Limb (tissue), 2 donors: ENCODE measurements around the gene BMF.
"Not testable (repeated sequence)": the region's sequence is repeated elsewhere in the genome, so short reads cannot be mapped to it uniquely, and the experiment has no call there.

ENCODE experiments used
- DNase-seq, 2 donors: peaks; one replicate each; pipeline ENCODE4 v3.0.0-alpha.2; 2016; ENCODE audit errors: extremely low spot score in 2 of 2

Gene BMF

GRCh38 chr15:40108855-40109735, at the start of gene BMF:
BMF (minus strand) TSS chr15:40108879; CDS start chr15:40106086, 2,793 bp downstream.
- peak; percentile 97 to 100 for DNase-seq

GRCh38 chr15:40157778-40158447, 49.2 kb upstream of the BMF start:
- no peak for DNase-seq

GRCh38 chr15:40155270-40155910, 46.7 kb upstream of the BMF start:
- DNase-seq, result no peak

- DNase-seq, result not testable (repeated sequence)
These were observed 46.1 kb upstream of the BMF start for GRCh38 chr15:40154821-40155220.

GRCh38 chr15:40151991-40152390, 43.3 kb upstream of the BMF start:
- DNase-seq, result no peak

GRCh38 chr15:40151499-40151898, 42.8 kb upstream of the BMF start:
- no peak for DNase-seq

GRCh38 chr15:40150163-40150925, 41.7 kb upstream of the BMF start:
- peak; percentile 54 to 65 for DNase-seq

- DNase-seq, result no peak
These were observed 40.7 kb upstream of the BMF start for GRCh38 chr15:40149339-40149738.

- DNase-seq, result no peak
These were observed 37.4 kb upstream of the BMF start for GRCh38 chr15:40146037-40146436.

- DNase-seq, result no peak
These were observed 33.7 kb upstream of the BMF start for GRCh38 chr15:40142428-40142827.

- DNase-seq, result not testable (repeated sequence)
These were observed 29.5 kb upstream of the BMF start for GRCh38 chr15:40138201-40138570.

GRCh38 chr15:40137303-40138200, 28.9 kb upstream of the BMF start:
- no peak for DNase-seq

GRCh38 chr15:40136470-40137302, 28.0 kb upstream of the BMF start:
- DNase-seq, result no peak

GRCh38 chr15:40135846-40136450, 27.3 kb upstream of the BMF start:
- DNase-seq, result not testable (repeated sequence)

GRCh38 chr15:40134885-40135284, 26.2 kb upstream of the BMF start:
- no peak for DNase-seq

GRCh38 chr15:40133544-40133943, 24.9 kb upstream of the BMF start:
- no peak for DNase-seq

- no peak for DNase-seq
These were observed 22.3 kb upstream of the BMF start for GRCh38 chr15:40130799-40131502.

- no peak for DNase-seq
These were observed 21.4 kb upstream of the BMF start for GRCh38 chr15:40130118-40130517.
